CD14-positive monocyte (primary cell): Measurements from ENCODE around the gene EEF1AKMT3. TPM values are rescaled to one million over a fixed set of nuclear protein-coding genes. Genes with fewer than 3 reads are reported as not detected.

Experiments used
- DNase-seq, 3 donors: peaks; one replicate each; pipeline ENCODE4 v3.0.0-alpha.2; 2011 to 2022
- H2AFZ ChIP-seq: 2 replicates; pipeline ENCODE4 v1.6.0; 2012; ENCODE audit warnings: mild to moderate bottlenecking, low read depth, low read length, inconsistent platforms; ENCODE audit not compliant: insufficient read depth, poor library complexity, severe bottlenecking
- H3K27ac ChIP-seq, 2 donors: 1 replicate in 1 of 2; 2 replicates in 1 of 2; pipeline ENCODE4 v1.5.1; 2012 to 2013; ENCODE audit warnings: low read length in 2 of 2, control low read depth in 1 of 2, inconsistent platforms in 1 of 2, low read depth in 1 of 2, mild to moderate bottlenecking in 1 of 2
- H3K27me3 ChIP-seq, 2 donors: one replicate each; pipeline versions ENCODE4 v1.6.0 to v1.6.1; 2011 to 2013; ENCODE audit warnings: low read length in 2 of 2; ENCODE audit not compliant: control insufficient read depth in 2 of 2, insufficient read depth in 2 of 2
- H3K36me3 ChIP-seq, 2 donors: replicated peaks in 1 of 2; 1 replicate in 1 of 2; 2 replicates in 1 of 2; pipeline versions ENCODE4 v1.5.1 to v1.6.1; 2012 to 2013; ENCODE audit warnings: low read length in 2 of 2, control low read depth in 1 of 2, inconsistent platforms in 1 of 2, mild to moderate bottlenecking in 1 of 2; ENCODE audit not compliant: insufficient read depth in 2 of 2, control insufficient read depth in 1 of 2
- H3K4me1 ChIP-seq, 2 donors: 1 replicate in 1 of 2; 2 replicates in 1 of 2; pipeline versions ENCODE4 v1.5.1 to v1.6.1; 2012 to 2013; ENCODE audit warnings: low read length in 2 of 2, control low read depth in 1 of 2, inconsistent platforms in 1 of 2, mild to moderate bottlenecking in 1 of 2, moderate library complexity in 1 of 2; ENCODE audit not compliant: insufficient read depth in 2 of 2, control insufficient read depth in 1 of 2
- H3K4me2 ChIP-seq: replicated peaks from 2 replicates; pipeline ENCODE3; 2012; ENCODE audit warnings: low read length, moderate library complexity, mild to moderate bottlenecking; ENCODE audit not compliant: poor library complexity, severe bottlenecking; ENCODE audit errors: extremely low read depth
- H3K4me3 ChIP-seq, 3 experiments: fragments of 200-600 bp in 1 of 3; sonication (generic) in 1 of 3; replicated peaks in 1 of 3; 1 replicate in 2 of 3; 2 replicates in 1 of 3; pipeline ENCODE4 v1.5.1; 2011 to 2013; ENCODE audit warnings: low read length in 3 of 3, mild to moderate bottlenecking in 3 of 3, control low read depth in 2 of 3, low read depth in 2 of 3, inconsistent platforms in 1 of 3, moderate library complexity in 1 of 3
- H3K79me2 ChIP-seq: 2 replicates; pipeline ENCODE4 v1.6.0; 2012; ENCODE audit warnings: mild to moderate bottlenecking, control low read depth, inconsistent platforms, low read length, moderate library complexity; ENCODE audit not compliant: insufficient read depth
- H3K9ac ChIP-seq: 2 replicates; pipeline ENCODE4 v1.6.0; 2017; ENCODE audit warnings: low read length, mild to moderate bottlenecking; ENCODE audit not compliant: insufficient read depth, poor library complexity, severe bottlenecking
- H3K9me3 ChIP-seq, 2 donors: replicated peaks in 1 of 2; 1 replicate in 1 of 2; 2 replicates in 1 of 2; pipeline versions ENCODE4 v1.5.1 to v1.6.1; 2012 to 2013; ENCODE audit warnings: low read length in 2 of 2, control low read depth in 1 of 2; ENCODE audit not compliant: control insufficient read depth in 1 of 2, insufficient read depth in 1 of 2
- H4K20me1 ChIP-seq: 2 replicates; pipeline ENCODE4 v1.6.0; 2012; ENCODE audit warnings: mild to moderate bottlenecking, low read length, control low read depth, moderate library complexity; ENCODE audit not compliant: insufficient read depth
- H3K27ac Mint-ChIP-seq, 7 donors: one replicate each; pipeline ENCODE4 v1.8.0; 2020; ENCODE audit warnings: mild to moderate bottlenecking in 7 of 7, mixed read lengths in 7 of 7, moderate library complexity in 6 of 7, inconsistent platforms in 2 of 7
- H3K27me3 Mint-ChIP-seq, 3 donors: one replicate each; pipeline ENCODE4 v1.8.0; 2021 to 2022; ENCODE audit warnings: low read depth in 3 of 3, mild to moderate bottlenecking in 3 of 3, mixed read lengths in 3 of 3, moderate library complexity in 3 of 3, inconsistent platforms in 1 of 3
- H3K36me3 Mint-ChIP-seq, 2 donors: one replicate each; pipeline ENCODE4 v1.8.0; 2020; ENCODE audit warnings: mixed read lengths in 2 of 2, inconsistent platforms in 1 of 2, mild to moderate bottlenecking in 1 of 2
- H3K4me1 Mint-ChIP-seq: one replicate; pipeline ENCODE4 v1.8.0; 2020; ENCODE audit warnings: mild to moderate bottlenecking, mixed read lengths
- H3K4me3 Mint-ChIP-seq, 2 donors: one replicate each; pipeline ENCODE4 v1.8.0; 2020; ENCODE audit warnings: mild to moderate bottlenecking in 2 of 2, mixed read lengths in 2 of 2, moderate library complexity in 1 of 2
- H3K9me3 Mint-ChIP-seq, 7 donors: one replicate each; pipeline ENCODE4 v1.8.0; 2020 to 2022; ENCODE audit warnings: mixed read lengths in 7 of 7, mild to moderate bottlenecking in 6 of 7, moderate library complexity in 6 of 7, inconsistent platforms in 2 of 7
- WGBS: methylation state at CpG from one replicate; pipeline ENCODE4 v1.1.5; 2013; ENCODE audit warnings: missing lambda C conversion rate; ENCODE audit not compliant: insufficient coverage; 5-methylcytosine and 5-hydroxymethylcytosine counted together
- intact Hi-C, 2 donors: fragments of 100-400 bp; cut with micrococcal nuclease; formaldehyde crosslinking; loops; one replicate each; pipeline versions ENCODE4 v1.15.0 to v1.15.1; 2023
- polyA plus RNA-seq, 3 donors: library from polyadenylated mRNA; depleted of rRNA in 1 of 3; unstranded in 2 of 3; stranded (reverse) in 1 of 3; fragments of 300-500 nt in 2 of 3; fragments of >200 nt in 1 of 3; fragmentation: Illumina TruSeq in 2 of 3; gene quantifications; 1 replicate in 2 of 3; 2 replicates in 1 of 3; pipeline ENCODE4 v1.2.3, GENCODE V29; 2012 to 2021
- TF ChIP-seq, protein P1 (sequence below): fragments of 200-600 bp; IDR thresholded peaks from one replicate; pipeline ENCODE4 v1.8.0; 2022; ENCODE audit warnings: antibody characterized with exemption, mild to moderate bottlenecking

Gene EEF1AKMT3
- polyA plus RNA-seq, 3 donors: 3.4 to 4.2 (median 3.4) TPM

DNA sequence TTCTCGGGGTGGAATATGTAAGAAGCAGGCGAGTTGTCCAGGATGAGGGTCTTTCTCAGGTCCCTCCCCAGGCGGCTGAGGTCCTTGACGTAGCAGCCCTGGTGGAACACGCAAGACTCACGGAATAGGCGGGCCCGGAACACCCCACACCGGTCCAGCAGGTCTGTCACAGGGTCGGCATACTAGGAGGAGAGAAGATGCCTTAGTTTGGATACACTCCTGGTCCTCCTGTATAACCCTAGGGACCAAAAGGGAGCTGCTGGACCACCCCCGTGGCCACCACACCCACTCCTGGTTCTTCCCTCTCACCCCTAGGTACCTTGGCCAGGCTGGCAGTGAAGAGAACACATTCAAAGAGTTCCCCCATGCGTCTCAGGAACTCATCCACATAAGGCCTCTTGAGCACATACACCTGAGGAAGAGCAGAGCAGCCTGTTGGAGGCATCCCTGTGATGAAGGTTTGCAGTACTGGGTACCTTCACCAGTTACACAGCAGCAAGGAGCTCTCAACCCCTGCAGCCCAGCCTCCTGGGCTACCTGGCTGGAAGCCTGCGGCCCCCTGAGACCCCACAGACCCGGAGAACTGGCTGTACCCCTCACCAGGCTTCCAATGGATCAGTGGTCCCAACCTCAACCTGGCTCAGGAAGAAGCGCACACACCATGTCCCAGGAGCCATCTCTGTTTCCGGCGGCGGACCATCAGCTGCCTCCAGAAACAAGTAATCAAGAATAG is 51.7 kb downstream of the EEF1AKMT3 start:
- H3K27me3 ChIP-seq: no peaks in the 10 kb centered on the region
- Mint-ChIP-seq H3K27me3 (peaks cover 0 to 3% (median 1%) of the 10 kb centered on the region in 3 donors), H3K27ac (peak overlapping the region in 1 of 7 donors; percentile 21), H3K4me1 (peaks cover 3% of the 10 kb centered on the region), H3K36me3 (peaks cover 84 to 97% of the 10 kb centered on the region in 2 donors), H3K4me3 (no peak overlapping the region), H3K9me3 (no peaks in the 10 kb centered on the region)
- H4K20me1 ChIP-seq: peaks cover 96% of the 10 kb centered on the region
- no peak overlapping the region for H3K4me3 ChIP-seq
- no peak for DNase-seq
- TF ChIP-seq, protein P1, sequence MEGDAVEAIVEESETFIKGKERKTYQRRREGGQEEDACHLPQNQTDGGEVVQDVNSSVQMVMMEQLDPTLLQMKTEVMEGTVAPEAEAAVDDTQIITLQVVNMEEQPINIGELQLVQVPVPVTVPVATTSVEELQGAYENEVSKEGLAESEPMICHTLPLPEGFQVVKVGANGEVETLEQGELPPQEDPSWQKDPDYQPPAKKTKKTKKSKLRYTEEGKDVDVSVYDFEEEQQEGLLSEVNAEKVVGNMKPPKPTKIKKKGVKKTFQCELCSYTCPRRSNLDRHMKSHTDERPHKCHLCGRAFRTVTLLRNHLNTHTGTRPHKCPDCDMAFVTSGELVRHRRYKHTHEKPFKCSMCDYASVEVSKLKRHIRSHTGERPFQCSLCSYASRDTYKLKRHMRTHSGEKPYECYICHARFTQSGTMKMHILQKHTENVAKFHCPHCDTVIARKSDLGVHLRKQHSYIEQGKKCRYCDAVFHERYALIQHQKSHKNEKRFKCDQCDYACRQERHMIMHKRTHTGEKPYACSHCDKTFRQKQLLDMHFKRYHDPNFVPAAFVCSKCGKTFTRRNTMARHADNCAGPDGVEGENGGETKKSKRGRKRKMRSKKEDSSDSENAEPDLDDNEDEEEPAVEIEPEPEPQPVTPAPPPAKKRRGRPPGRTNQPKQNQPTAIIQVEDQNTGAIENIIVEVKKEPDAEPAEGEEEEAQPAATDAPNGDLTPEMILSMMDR: no peak
- no peaks in the 10 kb centered on the region for H3K4me1 ChIP-seq
- H3K27ac ChIP-seq: no peak overlapping the region
- intact Hi-C loops: no loop called here
- 99% methylated on average over 14 of the region's 18 CpGs for WGBS
- H3K9me3 ChIP-seq: no peaks in the 10 kb centered on the region
- H3K79me2 ChIP-seq: peaks cover 24% of the 10 kb centered on the region
- H2AFZ ChIP-seq: no peak overlapping the region
- H3K9ac ChIP-seq: no peak overlapping the region
- no peak overlapping the region for H3K4me2 ChIP-seq
- H3K36me3 ChIP-seq: peaks cover 90 to 98% of the 10 kb centered on the region in 2 donors

DNA sequence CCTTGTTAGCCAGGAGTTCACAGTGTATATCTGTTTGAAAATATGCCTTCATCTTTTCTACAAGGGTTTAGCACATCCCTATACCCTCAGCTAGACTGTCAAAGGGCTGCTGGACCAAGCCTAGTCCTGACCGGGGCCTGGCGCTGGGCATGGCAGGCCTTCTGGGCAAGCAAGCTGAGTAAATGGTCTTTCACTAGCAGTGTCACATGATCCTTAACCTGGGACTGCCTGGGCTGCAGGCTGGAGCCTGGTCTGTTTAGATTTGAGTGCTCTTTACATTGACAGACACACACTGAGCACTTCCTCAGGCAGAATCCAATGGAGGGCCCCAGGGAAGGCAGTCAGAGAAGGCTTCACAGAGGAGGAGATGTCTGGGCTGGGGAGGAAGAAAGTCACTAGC is 53.0 kb downstream of the EEF1AKMT3 start:
- WGBS: 100% methylated on average over 2 of the region's 2 CpGs
- H2AFZ ChIP-seq: no peak overlapping the region
- peaks cover 88 to 94% of the 10 kb centered on the region in 2 donors for H3K36me3 Mint-ChIP-seq
- H3K9me3 Mint-ChIP-seq: no peaks in the 10 kb centered on the region
- H3K27ac Mint-ChIP-seq: peak overlapping the region in 1 of 7 donors; percentile 54
- peaks cover 37% of the 10 kb centered on the region for H3K79me2 ChIP-seq
- no peak overlapping the region for H3K27ac ChIP-seq
- TF ChIP-seq, protein P1: no peak
- no peaks in the 10 kb centered on the region for H3K9me3 ChIP-seq
- intact Hi-C loops: no loop called here
- no peaks in the 10 kb centered on the region for H3K27me3 ChIP-seq
- H4K20me1 ChIP-seq: peaks cover 97% of the 10 kb centered on the region
- no peak overlapping the region for H3K4me3 ChIP-seq
- no peak overlapping the region for H3K9ac ChIP-seq
- DNase-seq: no peak
- H3K36me3 ChIP-seq: peaks cover 89 to 98% of the 10 kb centered on the region in 2 donors
- H3K27me3 Mint-ChIP-seq: peaks cover 0 to 3% (median 1%) of the 10 kb centered on the region in 3 donors
- peaks cover 9 to 11% of the 10 kb centered on the region in 2 donors for H3K4me1 ChIP-seq
- peaks cover 15% of the 10 kb centered on the region for H3K4me1 Mint-ChIP-seq
- H3K4me3 Mint-ChIP-seq: no peak overlapping the region
- no peak overlapping the region for H3K4me2 ChIP-seq
